NCI-H1436 treated with DMSO at 0.1 percent for 48 hours (cell line): ENCODE data around the gene RBPJL.

Experiments used
- DNase-seq: peaks from one replicate; lab custom pipeline; 2025; lab: John Stamatoyannopoulos, UW

RBPJL gene, protein sequence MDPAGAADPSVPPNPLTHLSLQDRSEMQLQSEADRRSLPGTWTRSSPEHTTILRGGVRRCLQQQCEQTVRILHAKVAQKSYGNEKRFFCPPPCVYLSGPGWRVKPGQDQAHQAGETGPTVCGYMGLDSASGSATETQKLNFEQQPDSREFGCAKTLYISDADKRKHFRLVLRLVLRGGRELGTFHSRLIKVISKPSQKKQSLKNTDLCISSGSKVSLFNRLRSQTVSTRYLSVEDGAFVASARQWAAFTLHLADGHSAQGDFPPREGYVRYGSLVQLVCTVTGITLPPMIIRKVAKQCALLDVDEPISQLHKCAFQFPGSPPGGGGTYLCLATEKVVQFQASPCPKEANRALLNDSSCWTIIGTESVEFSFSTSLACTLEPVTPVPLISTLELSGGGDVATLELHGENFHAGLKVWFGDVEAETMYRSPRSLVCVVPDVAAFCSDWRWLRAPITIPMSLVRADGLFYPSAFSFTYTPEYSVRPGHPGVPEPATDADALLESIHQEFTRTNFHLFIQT

DNA sequence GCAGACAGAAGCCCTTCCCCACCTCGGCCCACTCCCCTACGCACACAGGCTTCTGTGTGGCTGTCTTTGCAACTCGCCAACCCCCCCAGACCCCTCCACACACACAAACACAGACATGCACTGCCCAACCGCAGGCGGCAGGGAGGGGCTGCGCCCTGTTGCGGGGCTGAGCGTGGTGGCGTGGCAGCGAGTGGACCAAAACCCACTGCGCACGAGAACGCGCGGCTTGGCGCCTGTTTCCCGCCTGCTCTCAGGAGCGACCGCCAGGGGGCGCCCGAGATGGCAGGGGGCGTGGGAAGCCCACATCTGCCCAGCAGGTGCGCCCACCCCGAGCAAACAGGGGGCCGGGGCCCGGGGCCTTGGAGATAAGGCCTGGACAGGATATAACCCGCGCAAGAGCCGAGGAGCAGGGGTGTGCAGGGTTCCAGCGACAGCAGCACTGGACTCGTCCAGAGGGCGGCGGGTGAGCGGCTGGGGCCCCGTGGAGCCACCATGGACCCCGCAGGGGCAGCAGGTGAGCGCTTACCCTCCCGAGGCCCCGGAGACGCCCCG lies at the start of gene RBPJL:
Gene RBPJL, plus strand, starts transcription at position 410 of the 552 bp plus-strand sequence. Its CDS starts 83 bp downstream, at position 493.
- no peak for DNase-seq

DNA sequence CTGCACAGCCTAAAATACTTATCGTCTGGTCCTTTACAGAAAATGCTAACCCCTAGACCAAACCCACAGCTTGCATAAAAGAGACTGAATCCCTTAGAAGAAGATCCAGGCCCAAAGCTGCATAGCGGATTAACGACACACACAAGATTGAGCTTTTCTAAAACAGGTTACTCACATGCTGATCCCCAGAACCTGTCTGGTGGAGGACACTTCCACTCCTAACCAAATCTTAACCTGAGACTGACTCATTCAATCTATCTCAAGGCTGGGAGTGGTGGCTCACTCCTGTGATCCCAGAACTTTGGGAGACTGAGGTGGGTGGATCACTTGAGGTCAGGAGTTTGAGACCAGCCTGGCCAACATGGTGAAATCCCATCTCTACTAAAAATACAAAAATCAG lies 49.5 kb upstream of the RBPJL start:
- no peak for DNase-seq

DNA sequence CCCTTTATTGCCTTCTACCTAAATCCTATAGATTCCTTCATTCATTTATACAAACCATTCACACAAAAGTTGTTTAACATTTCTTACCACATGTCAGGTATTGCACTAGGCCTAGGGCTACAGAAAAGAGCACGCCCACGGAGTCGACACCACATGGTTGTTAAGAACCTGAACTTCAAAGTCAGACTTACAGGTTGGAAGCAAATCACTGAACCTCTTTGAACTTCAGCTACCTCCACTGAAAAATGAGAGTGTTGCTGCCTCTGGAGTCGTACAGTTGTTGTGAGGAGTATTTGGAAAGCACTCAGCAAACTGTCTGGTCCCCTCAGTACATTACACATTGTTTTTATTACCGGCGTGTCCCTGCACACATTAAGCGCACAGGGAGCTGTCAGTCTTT lies 48.9 kb upstream of the RBPJL start:
- no peak for DNase-seq

DNA sequence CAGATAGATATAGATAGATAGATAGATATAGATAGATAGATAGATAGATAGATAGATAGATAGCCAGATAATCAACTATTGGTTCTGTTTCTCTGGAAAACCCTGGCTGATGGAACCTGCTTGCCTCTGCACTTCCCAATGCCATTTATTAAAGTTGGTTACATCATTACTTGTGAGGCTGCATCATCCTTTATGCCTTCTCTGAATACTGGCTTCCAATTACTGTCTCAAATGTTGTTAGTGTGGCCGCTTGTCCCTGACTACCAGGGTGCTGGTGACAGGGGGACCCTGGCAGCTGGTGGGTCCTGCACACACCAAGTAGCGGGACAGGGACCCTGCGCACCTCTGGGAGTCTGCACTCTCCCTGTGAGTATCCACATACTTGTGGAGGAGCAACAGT lies 48.4 kb upstream of the RBPJL start:
- no peak for DNase-seq

DNA sequence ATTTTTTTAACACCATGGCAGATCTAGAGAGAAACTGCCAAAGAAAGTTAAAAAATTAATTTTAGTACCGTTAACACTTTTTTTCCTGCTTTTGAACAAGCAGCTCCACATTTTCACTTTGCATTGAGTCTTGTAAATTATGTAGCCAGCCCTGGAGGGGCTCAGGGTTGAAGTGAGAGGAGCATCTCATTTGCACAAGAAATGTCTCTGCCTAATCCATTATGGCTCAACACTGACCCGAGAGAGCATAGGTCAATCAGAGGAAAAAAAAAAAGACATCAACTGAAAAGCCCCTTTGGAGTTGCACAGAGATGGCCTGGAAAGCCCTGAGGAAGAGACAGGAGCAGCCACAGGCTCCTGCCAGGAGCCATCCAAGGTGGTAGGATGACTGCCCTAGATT lies 48.0 kb upstream of the RBPJL start:
- DNase-seq, result no peak

DNA sequence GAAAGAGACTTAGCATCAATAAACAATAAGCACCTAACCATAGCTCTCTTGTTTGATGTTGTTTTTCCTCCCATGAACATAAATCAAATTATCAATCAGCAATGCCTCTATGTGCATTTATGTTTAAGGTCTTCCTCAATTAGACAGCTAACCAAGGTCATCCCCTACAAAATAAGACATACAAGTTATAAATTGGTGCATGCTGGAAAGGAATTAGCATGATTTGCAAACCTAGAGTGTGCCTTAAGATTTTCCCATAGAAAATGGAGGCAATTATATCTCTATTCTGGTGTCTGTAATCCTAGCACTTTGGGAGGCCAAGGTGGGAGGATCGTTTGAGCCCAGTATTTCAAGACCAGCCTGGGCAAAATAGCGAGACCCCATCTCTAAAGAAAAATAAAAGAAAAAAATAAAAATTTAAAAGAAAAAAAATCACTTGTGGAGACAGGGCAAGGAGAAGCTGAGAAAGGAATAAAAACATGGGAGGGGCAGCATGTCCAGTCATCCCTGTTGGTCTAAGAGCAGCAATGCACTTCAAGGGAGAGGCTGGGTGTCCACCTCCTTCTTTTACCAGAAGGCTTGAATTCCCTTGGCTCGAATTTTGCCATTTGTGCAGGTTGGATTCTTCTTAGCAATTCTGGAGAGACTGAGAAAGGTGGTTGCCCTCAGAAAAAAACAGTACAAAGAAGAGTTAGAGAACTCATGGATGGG lies 42.9 kb upstream of the RBPJL start:
- no peak for DNase-seq

DNA sequence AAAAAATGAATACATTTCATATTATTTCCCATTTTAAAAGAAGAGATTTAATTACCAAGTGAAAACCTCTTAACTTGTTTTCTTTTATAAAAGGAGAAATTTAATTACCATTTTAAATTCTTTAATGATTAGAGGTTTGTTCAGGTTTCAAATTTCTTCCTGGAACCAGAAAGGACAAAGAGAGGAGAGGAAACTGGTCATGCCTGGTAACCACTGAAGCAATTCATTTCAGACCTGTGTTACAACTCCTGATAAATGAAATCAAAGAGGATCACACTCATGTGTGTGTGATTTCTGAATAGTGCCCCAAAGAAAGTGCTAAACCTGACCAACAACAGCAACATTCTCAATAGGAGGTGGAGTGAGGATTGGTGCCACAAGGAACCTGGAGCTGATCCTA lies 39.7 kb upstream of the RBPJL start:
- no peak for DNase-seq

DNA sequence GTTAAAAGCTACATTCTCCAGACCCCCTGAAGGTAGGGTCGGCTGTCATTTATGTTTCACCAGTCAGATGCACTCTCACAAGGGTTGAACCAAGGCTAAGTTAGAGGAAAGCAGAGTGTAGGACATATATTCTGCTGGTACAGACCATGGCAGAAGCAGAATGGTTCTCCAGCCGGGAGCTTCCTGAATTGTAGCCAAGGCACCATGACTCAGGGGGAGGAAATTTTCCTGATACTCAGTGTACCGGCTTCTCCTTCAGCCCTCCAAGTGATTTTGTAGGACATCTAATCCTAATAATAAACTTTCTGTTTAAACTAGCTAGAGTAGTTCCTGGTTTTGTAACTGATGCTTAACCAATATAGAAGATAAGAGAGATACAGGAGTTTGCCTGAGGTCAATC lies 38.1 kb upstream of the RBPJL start:
- no peak for DNase-seq

DNA sequence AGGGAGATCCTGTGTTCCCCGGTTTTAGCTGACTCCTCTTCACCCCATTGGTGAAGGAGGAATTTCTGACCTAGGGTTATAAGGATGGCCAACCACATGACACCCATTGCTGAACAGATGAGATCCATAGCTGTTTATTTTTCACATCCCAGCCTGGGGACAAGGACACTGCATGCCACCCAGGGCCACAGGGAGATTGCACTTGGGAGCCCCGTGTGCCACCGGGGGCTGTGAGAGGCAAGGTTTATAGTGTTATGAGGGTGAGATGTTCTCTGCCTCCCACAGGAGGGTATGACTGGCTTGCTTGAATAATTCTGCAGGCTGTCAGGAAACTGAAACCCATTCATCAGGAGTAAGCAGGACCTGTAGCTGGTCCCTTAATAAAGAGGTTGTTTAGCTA lies 37.6 kb upstream of the RBPJL start:
- DNase-seq, result no peak

DNA sequence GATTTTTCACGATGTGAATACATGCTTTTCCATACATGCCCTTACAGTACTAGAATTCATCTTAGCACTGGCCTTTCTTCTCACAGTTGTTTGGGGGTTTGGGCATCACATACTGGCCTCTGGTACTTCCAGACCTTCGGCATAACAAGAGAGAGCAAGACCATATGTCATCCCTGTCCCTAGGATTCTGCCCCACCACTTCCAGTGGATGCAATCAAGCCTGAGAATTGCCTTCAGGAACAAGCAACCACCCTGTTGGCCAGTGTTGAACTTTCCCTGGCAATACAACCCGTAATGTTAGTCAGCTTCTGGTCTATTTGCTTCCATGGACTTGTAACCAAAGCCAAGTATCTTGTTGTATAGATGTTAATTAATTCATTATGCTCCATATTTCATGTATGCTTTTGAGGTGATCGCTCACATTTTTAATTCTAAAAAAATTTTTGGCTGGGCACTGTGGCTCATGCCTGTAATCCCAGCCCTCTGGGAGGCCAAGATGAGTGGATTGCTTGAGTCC lies 36.8 kb upstream of the RBPJL start:
- no peak for DNase-seq

DNA sequence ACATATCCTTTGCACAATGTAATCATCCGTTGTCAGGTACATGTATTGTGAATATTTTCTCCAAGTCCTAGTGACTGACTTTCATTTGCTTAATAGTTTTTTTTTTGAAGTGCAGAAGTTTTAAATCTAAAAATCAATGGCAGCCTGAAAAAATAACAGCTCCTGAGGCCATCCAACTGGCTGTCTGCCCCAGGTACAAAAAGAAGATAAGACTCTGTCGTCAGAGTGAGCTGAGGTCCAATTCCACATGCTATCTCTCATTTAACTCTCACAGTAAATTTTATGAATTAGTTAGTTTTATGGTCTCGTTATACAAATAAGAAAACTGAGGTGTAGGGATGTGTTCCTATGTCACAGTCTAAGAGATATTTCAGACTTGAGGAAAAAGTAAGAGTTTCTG lies 31.3 kb upstream of the RBPJL start:
- no peak for DNase-seq

DNA sequence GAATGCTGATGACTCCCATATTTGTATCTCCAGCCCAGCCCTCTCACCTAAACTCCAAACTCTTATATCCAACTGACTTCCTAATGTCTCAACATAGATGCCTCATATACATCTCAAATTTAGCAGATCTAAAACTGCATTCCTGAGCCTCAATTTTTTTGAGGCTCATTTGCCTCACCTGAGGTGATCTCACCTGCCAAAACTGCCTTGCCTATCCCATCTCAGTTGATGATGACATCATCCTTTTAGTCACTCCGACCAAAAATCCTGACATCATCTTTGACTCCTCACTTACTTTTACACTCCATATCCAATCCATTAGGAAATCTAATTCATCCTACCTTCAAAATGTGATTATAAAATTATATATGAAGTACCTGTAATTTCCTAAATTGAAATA lies 26.6 kb upstream of the RBPJL start:
- no peak for DNase-seq

DNA sequence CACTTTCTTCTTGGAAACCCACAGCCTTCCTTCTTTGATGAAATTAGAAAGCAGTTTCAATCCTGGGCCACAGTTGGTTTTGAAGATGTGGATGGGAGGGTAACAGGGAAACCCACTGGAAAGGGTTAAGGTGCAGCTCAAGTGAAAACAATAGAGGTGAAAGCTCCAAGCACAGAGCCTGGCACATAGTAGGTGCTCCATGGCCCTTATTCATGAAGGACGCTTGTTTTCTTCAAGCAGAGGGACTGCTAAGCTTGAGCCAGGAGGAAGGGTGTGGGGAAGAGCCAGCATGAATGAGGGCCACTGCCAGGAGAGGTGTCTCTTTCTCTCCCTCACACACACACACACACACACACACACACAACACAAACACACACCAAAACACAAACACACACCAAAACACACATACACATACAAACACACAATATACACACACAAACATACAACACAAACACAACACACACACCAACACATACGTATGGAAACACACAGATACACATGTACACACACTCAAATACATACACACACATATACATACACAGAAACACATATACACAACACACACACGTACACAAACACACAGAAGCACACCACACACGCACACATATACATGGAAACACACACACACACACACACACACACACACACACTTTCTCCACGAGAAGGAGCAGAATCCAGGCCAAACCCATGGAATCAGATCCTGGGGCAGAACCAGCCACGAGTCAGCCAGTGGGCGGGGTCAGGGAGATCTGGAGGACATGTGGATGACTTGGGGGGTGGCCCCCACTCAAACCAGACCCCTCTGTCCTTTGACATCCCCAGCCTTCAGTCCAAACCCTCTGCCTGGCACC lies 23.7 kb upstream of the RBPJL start:
- DNase-seq, result no peak

DNA sequence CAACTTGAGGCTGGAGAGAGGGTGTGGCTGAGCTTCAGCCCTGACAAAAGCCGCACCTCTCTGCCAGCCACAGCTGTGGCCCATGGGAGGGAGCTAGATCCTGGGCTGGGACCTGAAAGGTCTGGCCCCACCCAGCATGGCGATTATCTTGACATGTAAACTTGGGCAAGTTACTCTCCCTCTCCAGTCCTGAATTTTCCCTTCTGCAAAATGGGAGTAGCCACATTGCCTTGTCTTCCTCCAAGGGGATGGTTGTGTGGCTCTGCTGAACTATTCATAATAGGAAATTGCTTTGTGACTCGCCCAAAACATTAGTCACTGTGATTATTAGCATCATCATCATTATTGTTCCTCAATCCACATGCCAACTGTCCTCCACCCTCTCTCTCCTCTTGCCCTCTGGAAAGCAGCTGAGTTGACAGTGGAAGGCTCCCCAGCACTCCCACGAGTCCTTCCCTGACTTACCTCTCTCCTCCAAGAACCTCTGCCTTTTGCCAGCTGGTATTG lies 23.0 kb upstream of the RBPJL start:
- DNase-seq, result no peak

DNA sequence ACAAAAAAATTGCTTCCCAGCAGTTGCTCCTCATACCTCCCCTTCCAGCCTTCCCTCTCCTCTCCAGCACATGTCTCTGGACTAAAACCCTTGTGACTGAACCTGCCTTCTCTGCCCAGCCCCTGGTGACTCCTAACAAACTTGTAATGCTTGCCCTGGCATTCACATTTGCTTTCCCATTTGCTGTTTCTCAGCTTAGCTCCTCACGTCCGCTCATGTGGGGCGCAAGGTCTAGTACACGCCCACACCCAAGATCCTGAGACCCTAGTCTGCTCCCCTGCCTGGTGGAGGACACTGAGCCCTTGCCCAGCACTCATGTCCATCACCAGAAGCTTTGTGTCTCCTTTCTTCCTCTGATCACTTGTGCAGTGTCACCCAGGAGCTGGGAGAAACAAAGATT lies 18.3 kb upstream of the RBPJL start:
- DNase-seq, result no peak

DNA sequence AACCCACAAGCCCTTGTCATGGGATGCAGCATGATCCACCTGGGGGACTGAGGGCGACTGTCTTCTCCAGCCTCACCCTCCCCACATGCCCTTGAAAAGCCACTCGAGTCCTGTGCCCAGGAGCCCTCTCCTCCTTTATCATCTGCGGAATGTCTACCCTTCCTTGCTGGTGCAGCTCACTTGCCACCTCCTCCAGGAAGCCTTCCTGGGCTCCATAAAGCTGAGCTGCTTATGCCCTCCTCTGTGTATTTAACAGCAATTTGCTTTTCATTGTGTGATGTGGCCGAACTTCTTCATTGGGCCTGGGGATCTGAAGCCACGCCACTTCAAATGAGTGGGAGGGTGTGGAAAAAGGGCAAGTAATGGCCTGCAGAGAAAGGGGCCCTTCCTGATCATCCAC lies 17.8 kb upstream of the RBPJL start:
- DNase-seq, result no peak

DNA sequence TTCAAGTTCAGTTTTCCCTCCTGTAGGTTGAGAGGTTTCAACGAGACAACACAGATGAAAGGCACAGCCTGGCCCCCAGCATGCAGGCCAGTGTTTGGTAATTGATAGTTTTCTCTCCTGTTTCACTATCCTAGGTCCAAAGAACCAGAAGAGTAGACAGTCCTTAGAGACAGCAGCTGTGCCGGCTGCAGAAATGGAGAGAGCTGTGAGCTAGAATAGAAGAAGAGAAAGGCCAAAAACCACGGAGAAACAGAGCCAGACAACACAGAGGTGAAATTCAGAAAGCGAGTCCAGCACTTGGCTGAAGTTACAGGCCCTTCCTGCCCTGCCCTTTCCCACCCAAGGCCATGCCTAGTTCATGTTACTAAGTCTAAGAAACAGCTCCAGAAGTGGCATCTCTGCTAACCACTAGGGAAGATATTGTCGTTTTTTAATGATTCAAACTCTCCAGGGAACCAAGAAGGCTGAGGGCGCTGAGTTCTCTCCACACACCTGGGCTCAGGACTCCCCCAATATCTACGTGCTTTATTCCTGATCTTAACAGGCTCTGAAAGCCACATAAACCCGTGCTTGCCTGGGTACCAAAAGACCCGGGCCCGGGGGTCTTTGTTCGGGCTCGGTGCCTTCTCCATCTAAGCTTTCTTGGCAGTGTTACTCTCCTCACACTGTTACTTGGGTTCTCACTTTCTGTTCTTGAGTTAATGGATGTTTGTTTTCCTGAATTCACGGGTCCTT lies 16.5 kb upstream of the RBPJL start:
- no peak for DNase-seq

DNA sequence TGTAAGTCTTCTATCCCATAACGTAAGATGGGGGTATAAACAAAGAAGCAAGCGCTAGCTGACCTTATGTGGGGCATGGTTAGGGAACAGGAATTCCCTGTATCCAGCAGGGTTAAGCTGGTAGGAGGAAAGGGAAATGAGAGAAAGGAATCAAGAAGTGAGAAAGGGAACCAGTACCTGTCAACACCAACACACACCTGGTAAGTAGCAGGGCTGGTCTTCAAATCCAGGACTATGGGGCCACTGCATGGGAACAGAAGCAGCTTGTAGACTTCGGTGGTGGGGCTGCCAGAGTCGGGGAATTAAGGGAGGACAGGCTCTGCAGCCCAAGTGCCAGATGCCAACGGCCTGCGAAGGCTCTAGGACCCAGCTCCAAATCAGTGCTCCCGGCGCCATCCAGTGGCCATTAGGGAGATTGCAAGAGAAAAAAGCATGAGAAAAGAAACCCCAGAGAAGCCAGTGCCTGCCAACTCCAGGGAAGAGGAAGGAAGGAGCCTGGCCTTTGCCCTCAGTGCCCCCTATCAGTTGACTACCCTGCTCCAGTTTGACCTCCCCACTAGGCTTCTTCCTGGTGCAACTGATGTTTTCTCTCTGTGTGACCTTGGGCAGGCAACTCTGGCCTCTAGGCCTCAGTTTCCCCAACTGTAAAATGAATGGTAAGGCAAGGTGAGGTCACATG lies 15.8 kb upstream of the RBPJL start:
- DNase-seq, result no peak

DNA sequence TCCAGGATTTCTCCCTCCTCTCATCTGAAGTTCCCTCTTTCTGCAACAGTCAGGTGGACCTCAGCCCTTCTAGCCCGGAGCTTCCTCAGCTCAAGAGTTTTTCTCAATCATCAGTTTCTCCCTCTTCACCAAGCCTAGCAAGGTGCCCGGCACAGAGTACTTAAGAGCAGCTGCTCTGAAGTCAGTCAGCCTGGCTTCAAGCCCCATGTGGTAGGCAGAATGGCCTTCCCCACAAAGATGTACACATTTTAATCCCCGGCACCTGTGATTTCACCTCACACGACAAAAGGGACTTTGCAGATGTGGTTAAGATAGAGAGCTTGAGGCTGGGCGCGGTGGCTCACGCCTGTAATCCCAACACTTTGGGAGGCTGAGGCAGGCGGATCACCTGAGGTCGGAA lies 15.1 kb upstream of the RBPJL start:
- DNase-seq, result no peak

DNA sequence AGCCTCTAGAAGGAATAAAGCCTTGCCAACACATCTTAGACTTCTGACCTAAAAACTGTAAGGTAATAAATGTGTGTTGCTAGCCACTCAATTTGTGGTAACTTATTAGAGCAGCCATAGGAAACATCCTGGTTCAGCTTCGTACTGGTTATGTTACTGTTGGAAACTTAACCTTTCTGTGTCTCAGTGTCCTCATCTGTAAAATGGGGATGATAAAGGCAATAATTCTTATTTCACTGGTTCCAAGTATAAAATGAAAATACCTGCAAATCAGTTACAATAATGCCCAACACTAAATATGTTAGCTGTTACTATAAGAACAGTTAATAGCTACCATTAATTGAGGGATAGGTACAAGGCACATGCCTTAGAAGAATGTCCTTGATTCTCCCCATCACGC lies 14.3 kb upstream of the RBPJL start:
- no peak for DNase-seq
